Upper lobe of right lung (tissue), 1 donor: ENCODE measurements around the gene OGFRL1. TPM values are rescaled to one million over a fixed set of nuclear protein-coding genes. Genes with fewer than 3 reads are reported as not detected.

Source experiments
- ATAC-seq: fragments of 200-7000 bp; cut with Tn5 transposase; one replicate; pipeline ENCODE4 v1.9.1; 2020; ENCODE audit warnings: mild to moderate bottlenecking, moderate library complexity
- DNase-seq: peaks from one replicate; pipeline ENCODE4 v3.0.0-alpha.2; 2020
- H3K27ac ChIP-seq: fragments of 200-600 bp; one replicate; pipeline ENCODE4 v1.8.0; 2022
- H3K27me3 ChIP-seq: fragments of 200-600 bp; one replicate; pipeline ENCODE4 v1.8.0; 2022; ENCODE audit warnings: mild to moderate bottlenecking
- H3K36me3 ChIP-seq: fragments of 200-600 bp; one replicate; pipeline ENCODE4 v1.8.0; 2022
- H3K4me1 ChIP-seq: fragments of 200-600 bp; one replicate; pipeline ENCODE4 v1.8.0; 2022
- H3K4me3 ChIP-seq: fragments of 200-600 bp; one replicate; pipeline ENCODE4 v1.8.0; 2022; ENCODE audit warnings: mild to moderate bottlenecking
- H3K9me3 ChIP-seq: fragments of 200-600 bp; one replicate; pipeline ENCODE4 v1.8.0; 2022
- CTCF ChIP-seq: fragments of 200-600 bp; IDR thresholded peaks from one replicate; pipeline ENCODE4 v1.8.0; 2022; ENCODE audit warnings: antibody characterized with exemption
- intact Hi-C: fragments of 100-400 bp; cut with DNase I; formaldehyde crosslinking; loops from one replicate; pipeline ENCODE4 v1.11.0; 2022
- long read RNA-seq: library from polyadenylated mRNA; unstranded; transcript quantifications from one replicate; pipeline ENCODE4 v2.0.0, GENCODE V29; 2021
- total RNA-seq: library from RNA; stranded (reverse); fragmentation: NEBNext Ultra II Directional; extraction: Animal tissue kit (Norgen Biotek cat#: 25700); gene quantifications from one replicate; pipeline ENCODE4 v1.2.1, GENCODE V29; 2021
- donor health status: DM: no; HTN: yes; CAD: no; lungs with severe emphysema.

The OGFRL1 gene
- total RNA-seq, result 29.0 TPM
- long read RNA-seq, full-length matches to known transcripts, result 20 of 58 reads
- long read RNA-seq, partial matches to known transcripts, result 1 of 58 reads
- long read RNA-seq, other reads (novel, unspliced or antisense), result 37 of 58 reads

GRCh38 chr6:71288228-71289038 is at the start of gene OGFRL1:
Gene OGFRL1 (plus strand): TSS chr6:71288811. CDS start chr6:71288937, 126 bp downstream.
- Histone ChIP-seq H3K4me1 (peaks cover 20% of the 10 kb centered on the region), H3K4me3 (peak within 1 kb of the TSS; percentile 74), H3K27me3 (no peaks in the 10 kb centered on the region), H3K27ac (peak within 1 kb of the TSS; percentile 86), H3K9me3 (no peaks in the 10 kb centered on the region), H3K36me3 (no peaks in the 10 kb centered on the region)
- intact Hi-C loops, result no loop called here
- DNase-seq (peak; percentile 91), ATAC-seq (peak; percentile 97)
- TF ChIP-seq CTCF, result no peak

- intact Hi-C loops, result no loop called here
- ATAC-seq (no peak), DNase-seq (no peak)
- H3K27me3 ChIP-seq, result no peaks in the 10 kb centered on the region
- no peaks in the 10 kb centered on the region for H3K4me1 ChIP-seq
- no peak overlapping the region for H3K4me3 ChIP-seq
- no peak for TF ChIP-seq CTCF
- no peaks in the 10 kb centered on the region for H3K9me3 ChIP-seq
- H3K36me3 ChIP-seq, result no peaks in the 10 kb centered on the region
- H3K27ac ChIP-seq, result no peak overlapping the region
Measured at GRCh38 chr6:71239694-71240093, 48.9 kb upstream of the OGFRL1 start.

DNA sequence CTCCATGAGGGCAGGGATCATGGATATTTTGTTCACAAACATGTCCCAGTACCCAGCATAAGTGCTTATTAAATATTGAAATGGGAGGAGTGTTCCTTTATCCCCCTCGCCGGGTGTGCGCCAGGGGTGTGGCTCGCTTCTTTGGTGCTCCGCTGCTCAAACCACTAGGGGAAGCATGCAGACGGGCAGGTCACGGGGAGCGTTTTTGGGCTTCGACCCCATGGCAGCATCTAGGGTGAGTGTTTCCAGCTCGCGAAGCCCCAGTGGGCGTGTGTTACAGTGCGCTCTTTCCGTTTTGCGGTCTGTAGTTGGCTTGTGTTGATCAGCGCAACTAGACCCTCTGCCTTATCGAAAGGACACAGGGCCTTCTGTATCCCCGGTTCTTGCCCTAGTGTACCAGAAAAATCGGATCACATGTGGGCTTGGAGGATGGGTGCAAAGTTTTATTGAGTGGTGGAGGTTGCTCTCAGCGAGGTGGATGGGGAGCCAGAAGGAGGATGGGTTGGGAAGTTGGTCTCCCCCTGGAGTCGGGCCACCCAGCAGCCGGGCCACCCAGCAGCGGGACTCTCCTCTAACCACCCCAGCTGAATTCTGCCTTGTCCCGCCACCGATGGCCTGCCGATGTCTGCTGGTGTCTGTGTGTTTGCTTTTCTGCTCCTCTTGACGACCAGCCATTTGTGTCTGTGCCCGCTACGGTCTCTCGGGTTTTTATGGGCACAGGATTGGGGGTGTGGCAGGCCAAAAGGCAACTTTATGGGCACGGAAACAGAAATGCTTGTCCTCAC is 43.2 kb upstream of the OGFRL1 start:
- no peak overlapping the region for H3K27ac ChIP-seq
- peaks cover 12% of the 10 kb centered on the region for H3K4me1 ChIP-seq
- intact Hi-C loops, result no loop called here
- no peak overlapping the region for H3K4me3 ChIP-seq
- no peaks in the 10 kb centered on the region for H3K27me3 ChIP-seq
- H3K36me3 ChIP-seq, result no peaks in the 10 kb centered on the region
- DNase-seq (no peak), ATAC-seq (no peak)
- H3K9me3 ChIP-seq, result no peaks in the 10 kb centered on the region
- no peak for TF ChIP-seq CTCF

DNA sequence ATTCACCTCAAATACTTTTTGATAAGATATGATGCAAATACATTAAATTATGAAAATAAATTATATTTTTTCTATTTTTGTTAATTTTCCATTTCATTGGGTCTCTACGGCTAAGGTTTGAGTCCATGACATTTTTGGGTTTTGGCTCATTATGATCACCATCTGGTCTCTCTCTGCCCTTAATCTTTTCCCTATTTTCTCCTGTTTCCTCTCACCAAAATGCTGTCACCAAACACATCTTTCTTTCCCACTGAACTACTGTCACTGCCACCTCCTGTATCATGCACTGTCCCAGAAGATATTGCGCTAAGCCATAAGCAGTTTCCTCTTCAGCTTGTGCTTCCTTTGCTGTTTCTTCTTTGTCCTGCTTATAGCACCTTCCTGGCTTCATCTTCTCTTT is 42.0 kb upstream of the OGFRL1 start:
- Histone ChIP-seq H3K9me3 (no peaks in the 10 kb centered on the region), H3K27me3 (no peaks in the 10 kb centered on the region), H3K36me3 (no peaks in the 10 kb centered on the region), H3K4me3 (no peak overlapping the region), H3K4me1 (peaks cover 23% of the 10 kb centered on the region), H3K27ac (no peak overlapping the region)
- intact Hi-C loops, result no loop called here
- no peak for ATAC-seq
- TF ChIP-seq CTCF, result no peak
- no peak for DNase-seq

DNA sequence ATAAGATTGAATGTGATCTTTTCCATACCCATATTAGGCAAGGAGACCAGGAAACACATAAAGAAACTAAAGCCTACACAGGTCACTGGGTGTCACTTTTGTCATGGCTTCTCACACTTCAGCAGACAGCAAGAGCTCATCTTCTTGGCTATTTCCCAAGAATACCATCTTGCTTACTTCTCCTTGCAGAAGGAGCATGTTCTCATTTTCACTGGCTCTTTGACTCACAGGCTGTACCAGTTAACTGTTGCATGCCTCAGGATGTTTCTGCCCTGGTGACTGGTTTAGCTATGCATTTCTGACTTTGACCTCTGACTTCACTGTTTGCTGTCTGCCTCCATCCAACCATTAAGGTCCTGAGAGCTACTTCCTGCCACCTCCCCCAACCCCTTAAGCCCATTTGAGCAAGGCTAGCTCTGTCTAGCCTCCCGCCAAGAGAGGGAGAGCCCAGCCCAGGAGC is 40.3 kb upstream of the OGFRL1 start:
- H3K27me3 ChIP-seq, result no peaks in the 10 kb centered on the region
- peaks cover 23% of the 10 kb centered on the region for H3K4me1 ChIP-seq
- ATAC-seq, result peak; percentile 88
- no peak for TF ChIP-seq CTCF
- no peak overlapping the region for H3K27ac ChIP-seq
- H3K4me3 ChIP-seq, result no peak overlapping the region
- no peaks in the 10 kb centered on the region for H3K9me3 ChIP-seq
- intact Hi-C loops, result no loop called here
- H3K36me3 ChIP-seq, result no peaks in the 10 kb centered on the region
- no peak for DNase-seq
